H1 (cell line): Measurements from ENCODE around the gene PRR12. TPM values are rescaled to one million over a fixed set of nuclear protein-coding genes. Genes with fewer than 3 reads are reported as not detected.

Source experiments
- CTCF ChIA-PET: fragments of 300-600 bp; sonication (Branson Sonifier 250); formaldehyde crosslinking; loops from one replicate; lab custom pipeline; 2021; ENCODE audit not compliant: partially characterized antibody; lab: Charles Lee
- POLR2A ChIA-PET: fragments of 300-600 bp; sonication (Branson Sonifier 250); formaldehyde crosslinking; loops from one replicate; lab custom pipeline; 2021; ENCODE audit warnings: inconsistent platforms; ENCODE audit not compliant: partially characterized antibody; lab: Charles Lee
- DNase-seq, 2 experiments: peaks; one replicate each; pipeline versions ENCODE4 v3.0.0 to v3.0.0-alpha.2; 2010 to 2022; ENCODE audit warnings: low spot score in 2 of 2, low read depth in 1 of 2, mixed read lengths in 1 of 2
- FAIRE-seq: peaks from 2 replicates; lab custom pipeline; 2011; peaks lifted over from hg19 to GRCh38; lab: Jason Lieb, UNC
- H2AFZ ChIP-seq: 2 replicates; pipeline ENCODE4 v1.8.1; 2012; ENCODE audit warnings: low read length, inconsistent platforms
- H2AK5ac ChIP-seq: 2 replicates; pipeline ENCODE4 v1.6.1; 2013; ENCODE audit warnings: low read depth, low read length
- H2BK120ac ChIP-seq: replicated peaks from 2 replicates; pipeline ENCODE3; 2013; ENCODE audit warnings: low read depth, low read length, inconsistent platforms
- H2BK12ac ChIP-seq: 2 replicates; pipeline ENCODE4 v1.6.1; 2013; ENCODE audit warnings: low read depth, low read length
- H2BK15ac ChIP-seq: 2 replicates; pipeline ENCODE4 v1.6.1; 2013; ENCODE audit warnings: low read length
- H2BK20ac ChIP-seq: 2 replicates; pipeline ENCODE4 v1.6.1; 2013; ENCODE audit warnings: low read length
- H2BK5ac ChIP-seq: 2 replicates; pipeline ENCODE4 v1.6.1; 2013; ENCODE audit warnings: low read depth, low read length
- H3K14ac ChIP-seq: 2 replicates; pipeline ENCODE4 v1.6.1; 2013; ENCODE audit warnings: inconsistent platforms; ENCODE audit not compliant: insufficient read length
- H3K18ac ChIP-seq: 2 replicates; pipeline ENCODE4 v1.6.1; 2013; ENCODE audit warnings: low read length; ENCODE audit errors: extremely low read depth
- H3K23ac ChIP-seq: 2 replicates; pipeline ENCODE4 v1.6.1; 2013; ENCODE audit warnings: inconsistent platforms; ENCODE audit not compliant: insufficient read length
- H3K23me2 ChIP-seq: 2 replicates; pipeline ENCODE4 v1.6.1; 2013; ENCODE audit warnings: low read depth, low read length
- H3K27ac ChIP-seq: 2 replicates; pipeline ENCODE4 v1.6.1; 2011; ENCODE audit warnings: low read depth, low read length, inconsistent platforms
- H3K27me3 ChIP-seq, 4 experiments: replicated peaks in 1 of 4; 1 replicate in 1 of 4; 2 replicates in 3 of 4; pipeline versions ENCODE4 v1.6.1 to v1.8.1; 2011 to 2013; ENCODE audit warnings: low read length in 3 of 4, mild to moderate bottlenecking in 3 of 4, inconsistent platforms in 2 of 4, mixed read lengths in 2 of 4, moderate library complexity in 1 of 4; ENCODE audit not compliant: control insufficient read depth in 3 of 4, insufficient read depth in 3 of 4; ENCODE audit errors: extremely low read depth in 1 of 4
- H3K36me3 ChIP-seq, 4 experiments: 2 replicates each; pipeline versions ENCODE4 v1.6.1 to v1.8.1; 2011 to 2013; ENCODE audit warnings: mild to moderate bottlenecking in 4 of 4, low read length in 3 of 4, moderate library complexity in 2 of 4, control low read depth in 1 of 4, inconsistent platforms in 1 of 4; ENCODE audit not compliant: insufficient read depth in 4 of 4, control insufficient read depth in 2 of 4
- H3K4ac ChIP-seq: replicated peaks from 2 replicates; pipeline ENCODE3; 2013; ENCODE audit warnings: low read length, low read depth, mixed read lengths, inconsistent platforms; ENCODE audit not compliant: insufficient read length
- H3K4me1 ChIP-seq, 4 experiments: replicated peaks in 1 of 4; 1 replicate in 1 of 4; 2 replicates in 3 of 4; pipeline versions ENCODE4 v1.6.1 to v1.8.1; 2011 to 2013; ENCODE audit warnings: low read length in 3 of 4, inconsistent platforms in 2 of 4, mixed read lengths in 1 of 4; ENCODE audit not compliant: insufficient read depth in 4 of 4, control insufficient read depth in 3 of 4
- H3K4me2 ChIP-seq, 2 experiments: 2 replicates each; pipeline versions ENCODE4 v1.6.1 to v1.8.1; 2011 to 2013; ENCODE audit warnings: low read depth in 2 of 2, low read length in 2 of 2, control low read depth in 1 of 2, inconsistent platforms in 1 of 2, mild to moderate bottlenecking in 1 of 2; ENCODE audit not compliant: insufficient read depth in 1 of 2
- H3K4me3 ChIP-seq, 4 experiments: fragments of 200-600, 300-600 bp in 1 of 4; sonication (generic), shearing (Covaris generic), sonication (Bioruptor Twin) in 1 of 4; 2 replicates each; pipeline versions ENCODE4 v1.5.1 to v1.8.1; 2011 to 2016; ENCODE audit warnings: low read length in 4 of 4, low read depth in 3 of 4, control low read depth in 2 of 4, inconsistent platforms in 2 of 4, mild to moderate bottlenecking in 2 of 4, mixed read lengths in 1 of 4, moderate library complexity in 1 of 4; ENCODE audit not compliant: insufficient read depth in 2 of 4; ENCODE audit errors: extremely low read depth in 1 of 4
- H3K56ac ChIP-seq: replicated peaks from 2 replicates; pipeline ENCODE3; 2013; ENCODE audit warnings: low read depth, mild to moderate bottlenecking, mixed read lengths, low read length, inconsistent platforms; ENCODE audit not compliant: insufficient read length
- H3K79me1 ChIP-seq: 2 replicates; pipeline ENCODE4 v1.6.1; 2013; ENCODE audit warnings: low read depth, low read length, control low read depth
- H3K79me2 ChIP-seq, 2 experiments: 2 replicates each; pipeline versions ENCODE4 v1.6.1 to v1.8.1; 2012 to 2013; ENCODE audit warnings: low read length in 2 of 2, mild to moderate bottlenecking in 2 of 2, inconsistent platforms in 1 of 2; ENCODE audit not compliant: insufficient read depth in 2 of 2, control insufficient read depth in 1 of 2
- H3K9ac ChIP-seq, 4 experiments: replicated peaks in 1 of 4; 1 replicate in 1 of 4; 2 replicates in 3 of 4; pipeline versions ENCODE4 v1.6.1 to v1.8.1; 2011 to 2013; ENCODE audit warnings: low read depth in 3 of 4, low read length in 3 of 4, control low read depth in 2 of 4, mild to moderate bottlenecking in 2 of 4, moderate library complexity in 2 of 4, inconsistent platforms in 1 of 4; ENCODE audit errors: extremely low read depth in 1 of 4
- H3K9me3 ChIP-seq, 2 experiments: 2 replicates each; pipeline versions ENCODE4 v1.6.1 to v1.8.1; 2012 to 2013; ENCODE audit warnings: mild to moderate bottlenecking in 2 of 2, moderate library complexity in 2 of 2, control low read depth in 1 of 2, inconsistent platforms in 1 of 2, low read depth in 1 of 2, low read length in 1 of 2, mixed read lengths in 1 of 2; ENCODE audit not compliant: insufficient read depth in 2 of 2
- H4K20me1 ChIP-seq, 2 experiments: replicated peaks in 1 of 2; 2 replicates each; pipeline versions ENCODE3 to v1.8.1; 2011 to 2013; ENCODE audit warnings: inconsistent platforms in 2 of 2, low read length in 2 of 2, mild to moderate bottlenecking in 1 of 2; ENCODE audit not compliant: insufficient read depth in 2 of 2, control insufficient read depth in 1 of 2
- H4K5ac ChIP-seq: 2 replicates; pipeline ENCODE4 v1.6.1; 2013; ENCODE audit warnings: low read length, low read depth, mixed read lengths, inconsistent platforms; ENCODE audit not compliant: insufficient read length
- H4K8ac ChIP-seq: 2 replicates; pipeline ENCODE4 v1.8.0; 2013; ENCODE audit warnings: mild to moderate bottlenecking, moderate library complexity, low read length, inconsistent platforms; ENCODE audit not compliant: insufficient read depth; ENCODE audit errors: extremely low read depth
- H4K91ac ChIP-seq: replicated peaks from 2 replicates; pipeline ENCODE3; 2013; ENCODE audit warnings: low read length, mixed read lengths, inconsistent platforms; ENCODE audit not compliant: insufficient read length
- BRCA1 ChIP-seq: IDR thresholded peaks from 2 replicates; pipeline ENCODE4 v1.6.1; 2012; ENCODE audit warnings: low read depth, low read length, improper control_type of control experiment
- NANOG ChIP-seq: IDR thresholded peaks from 2 replicates; pipeline ENCODE4 v1.6.1; 2011; ENCODE audit warnings: low read length, low read depth, mild to moderate bottlenecking, inconsistent platforms; ENCODE audit not compliant: insufficient read depth, poor library complexity, severe bottlenecking
- SIX5 ChIP-seq: IDR thresholded peaks from 2 replicates; pipeline ENCODE4 v1.6.1; 2011; ENCODE audit warnings: mild to moderate bottlenecking, low read depth, low read length
- WGBS, 2 experiments: shearing (Covaris generic) in 1 of 2; methylation state at CpG; one replicate each; pipeline versions ENCODE4 v1.1.6 to v1.1.7; 2013 to 2015; ENCODE audit warnings: low lambda C conversion rate in 2 of 2, mixed read lengths in 2 of 2, inconsistent platforms in 1 of 2, low coverage in 1 of 2, missing lambda C conversion rate in 1 of 2; ENCODE audit not compliant: insufficient replicate concordance in 2 of 2, insufficient coverage in 1 of 2, insufficient read length in 1 of 2; ENCODE audit errors: extremely low coverage in 1 of 2, missing lambda C conversion rate in 1 of 2; 5-methylcytosine and 5-hydroxymethylcytosine counted together
- polyA plus RNA-seq, 7 experiments: library from polyadenylated mRNA; depleted of rRNA in 3 of 7; stranded (reverse) in 5 of 7; unstranded in 2 of 7; fragments of >200 nt in 5 of 7; fragments of 200-250 nt in 2 of 7; gene quantifications; 1 replicate in 5 of 7; 2 replicates in 1 of 7; 4 replicates in 1 of 7; pipeline versions ENCODE4 v1.2.1 to v1.2.3, GENCODE V29; 2011 to 2013; ENCODE audit warnings: missing spikeins in 2 of 7, mixed read lengths in 2 of 7
- total RNA-seq: library from RNA; stranded (reverse); fragmentation: NEBNext Ultra II Directional; extraction: Animal tissue kit (Norgen Biotek cat#: 25700); gene quantifications from 2 replicates; pipeline ENCODE4 v1.2.1, GENCODE V29; 2021

PRR12 gene
- total and polyA plus RNA-seq, 2 of the 8 experiments (the other 6 are each of a cell fraction or from before 2014, with no cell fraction given), result 2.5 to 59.4 TPM

GRCh38 chr19:49605605-49606004 is 14.6 kb downstream of the PRR12 start:
- no peaks in the 10 kb centered on the region for H3K23me2 ChIP-seq
- H3K18ac ChIP-seq, result no peak overlapping the region
- H3K4me1 ChIP-seq, result no peaks in the 10 kb centered on the region
- no peak overlapping the region for H2BK20ac ChIP-seq
- no peak overlapping the region for H3K56ac ChIP-seq
- H3K4me3 ChIP-seq, result no peak overlapping the region
- H4K5ac ChIP-seq, result no peak overlapping the region
- H3K79me1 ChIP-seq, result peaks cover 3% of the 10 kb centered on the region
- no peak overlapping the region for H2BK15ac ChIP-seq
- H2BK120ac ChIP-seq, result no peak overlapping the region
- ChIA-PET POLR2A (interaction anchor here (37.8 to 50.7 kb wide), 2 partner anchors 4 to 19 kb away, joined by 840 read pairs; partner anchors contain the start of genes PRR12, RRAS and SCAF1), CTCF (interaction anchor here (1.3 to 1.4 kb wide), 2 partner anchors 8 to 304 kb away, joined by 3 read pairs; no protein-coding TSS in a partner anchor)
- FAIRE-seq, result no peak
- no peak overlapping the region for H3K9ac ChIP-seq
- peaks cover 8 to 19% of the 10 kb centered on the region in 2 experiments for H4K20me1 ChIP-seq
- no peaks in the 10 kb centered on the region for H3K27me3 ChIP-seq
- no peak for DNase-seq
- 89% methylated on average over 7 of the region's 7 CpGs; no CpG with 5 or more reads in 1 of the 2 experiments for WGBS, 2 experiments
- H3K79me2 ChIP-seq, result peaks cover 4 to 81% of the 10 kb centered on the region in 2 experiments; a peak in 2 of 4 replicates
- no peak overlapping the region for H4K91ac ChIP-seq
- H2BK12ac ChIP-seq, result no peak overlapping the region
- H2AFZ ChIP-seq, result no peak overlapping the region
- H3K27ac ChIP-seq, result no peak overlapping the region
- H4K8ac ChIP-seq, result no peak overlapping the region
- TF ChIP-seq BRCA1 (no peak), NANOG (no peak), SIX5 (no peak)
- H3K14ac ChIP-seq, result no peak overlapping the region
- no peak overlapping the region for H3K4ac ChIP-seq
- no peaks in the 10 kb centered on the region for H3K9me3 ChIP-seq
- H3K23ac ChIP-seq, result no peak overlapping the region
- peaks cover 14 to 80% (median 44%) of the 10 kb centered on the region in 4 experiments for H3K36me3 ChIP-seq
- H2AK5ac ChIP-seq, result no peak overlapping the region
- H3K4me2 ChIP-seq, result no peak overlapping the region
- no peak overlapping the region for H2BK5ac ChIP-seq
